Hepatocyte (in vitro differentiated cells): ENCODE measurements around the gene ADGRF3. TPM values are rescaled to one million over a fixed set of nuclear protein-coding genes. Genes with fewer than 3 reads are reported as not detected.
"Not testable (repeated sequence)": the region's sequence is repeated elsewhere in the genome, so short reads cannot be mapped to it uniquely, and the experiment has no call there.

ENCODE experiments used
- DNase-seq: peaks from one replicate; pipeline ENCODE4 v3.0.0-alpha.2; 2016; ENCODE audit warnings: low spot score
- H2AFZ ChIP-seq: fragments of 200-600 bp; sonication (generic); 2 replicates; pipeline ENCODE4 v1.6.0; 2016; ENCODE audit warnings: antibody characterized with exemption, mild to moderate bottlenecking
- H3K27ac ChIP-seq: fragments of 200-600 bp; sonication (generic); 2 replicates; pipeline ENCODE4 v1.5.1; 2016; ENCODE audit warnings: mild to moderate bottlenecking
- H3K27me3 ChIP-seq: fragments of 200-600 bp; sonication (generic); 2 replicates; pipeline ENCODE4 v1.6.1; 2016
- H3K36me3 ChIP-seq: fragments of 200-600 bp; sonication (generic); replicated peaks from 2 replicates; pipeline ENCODE4 v1.5.1; 2016; ENCODE audit warnings: low read depth; ENCODE audit not compliant: insufficient read depth
- H3K4me1 ChIP-seq: fragments of 200-600 bp; sonication (generic); 2 replicates; pipeline ENCODE4 v1.5.1; 2016; ENCODE audit warnings: mild to moderate bottlenecking, moderate library complexity; ENCODE audit not compliant: insufficient read depth
- H3K4me2 ChIP-seq: fragments of 200-600 bp; sonication (generic); 2 replicates; pipeline ENCODE4 v1.6.0; 2016
- H3K4me3 ChIP-seq: fragments of 200-600 bp; sonication (generic); 2 replicates; pipeline ENCODE4 v1.5.1; 2016; ENCODE audit warnings: mild to moderate bottlenecking
- H3K79me2 ChIP-seq: fragments of 200-600 bp; sonication (generic); 2 replicates; pipeline ENCODE4 v1.6.0; 2017; ENCODE audit warnings: mild to moderate bottlenecking
- H3K9me2 ChIP-seq: fragments of 200-600 bp; sonication (generic); replicated peaks from 2 replicates; pipeline ENCODE4 v1.6.0; 2017; ENCODE audit warnings: mild to moderate bottlenecking; ENCODE audit not compliant: insufficient read depth
- H3K9me3 ChIP-seq: fragments of 200-600 bp; sonication (generic); 2 replicates; pipeline ENCODE4 v1.5.1; 2016; ENCODE audit warnings: low read depth, mild to moderate bottlenecking
- H4K20me1 ChIP-seq: fragments of 200-600 bp; sonication (generic); 2 replicates; pipeline ENCODE4 v1.6.0; 2016; ENCODE audit warnings: mild to moderate bottlenecking; ENCODE audit not compliant: insufficient read depth, poor library complexity, severe bottlenecking
- CTCF ChIP-seq: fragments of 200-600 bp; sonication (generic); IDR thresholded peaks from 2 replicates; pipeline ENCODE4 v1.5.1; 2016; ENCODE audit warnings: antibody characterized with exemption, mild to moderate bottlenecking; ENCODE audit not compliant: poor library complexity
- EZH2 ChIP-seq: fragments of 200-600 bp; sonication (generic); IDR thresholded peaks from 2 replicates; pipeline ENCODE4 v1.6.1; 2016; ENCODE audit warnings: antibody characterized with exemption, mild to moderate bottlenecking, borderline replicate concordance
- EZH2phosphoT487 ChIP-seq: fragments of 200-600 bp; sonication (generic); IDR thresholded peaks from one replicate; pipeline ENCODE4 v1.6.1; 2018; ENCODE audit warnings: antibody characterized with exemption, mild to moderate bottlenecking, low read depth, moderate library complexity; ENCODE audit not compliant: unreplicated experiment, severe bottlenecking
- WGBS: methylation state at CpG from one replicate; pipeline ENCODE4 v1.1.6; 2016; ENCODE audit warnings: low lambda C conversion rate; ENCODE audit errors: missing lambda C conversion rate; 5-methylcytosine and 5-hydroxymethylcytosine counted together
- polyA plus RNA-seq: library from polyadenylated mRNA; unstranded; fragments of >200 nt; fragmentation: Nextera tagmentation; extraction: Ambion mirVana; gene quantifications from 2 replicates; pipeline ENCODE4 v1.2.1, GENCODE V29; 2016
- total RNA-seq: library from RNA; depleted of rRNA; stranded (reverse); fragments of >200 nt; gene quantifications from 2 replicates; pipeline ENCODE4 v1.2.3, GENCODE V29; 2014

ADGRF3 gene
- total and polyA plus RNA-seq, 2 experiments from 2014 or later, result 0.63 to 1.3 TPM

GRCh38 chr2:26268213-26268612 lies 78.4 kb downstream of the ADGRF3 start:
- Histone ChIP-seq H3K27ac (no peak overlapping the region), H2AFZ (no peak overlapping the region), H3K36me3 (no peaks in the 10 kb centered on the region), H3K4me3 (no peak overlapping the region), H3K4me1 (no peaks in the 10 kb centered on the region), H3K9me2 (no peaks in the 10 kb centered on the region), H3K79me2 (no peaks in the 10 kb centered on the region), H3K9me3 (no peaks in the 10 kb centered on the region), H3K4me2 (no peak overlapping the region), H4K20me1 (no peaks in the 10 kb centered on the region), H3K27me3 (no peaks in the 10 kb centered on the region)
- no peak for TF ChIP-seq EZH2phosphoT487
- no peak for TF ChIP-seq EZH2
- TF ChIP-seq CTCF, result no peak
- 86% methylated on average over 4 of the region's 4 CpGs for WGBS
- no peak for DNase-seq

- H3K4me3 ChIP-seq, H3K9me2 ChIP-seq, H3K36me3 ChIP-seq, H3K4me2 ChIP-seq, H3K27me3 ChIP-seq, DNase-seq, H3K27ac ChIP-seq, H2AFZ ChIP-seq, H3K4me1 ChIP-seq, H4K20me1 ChIP-seq, H3K9me3 ChIP-seq: not testable (repeated sequence)
- WGBS, result 96% methylated on average over 8 of the region's 8 CpGs
- H3K79me2 ChIP-seq, result peaks cover 23% of the 10 kb centered on the region
These were observed 87.8 kb downstream of the ADGRF3 start for GRCh38 chr2:26258836-26259235.

Other genes with a start within 250 kb of the ADGRF3 start
- 4.7 TPM in 2 replicates for gene GAREM2, start 173.7 kb downstream of the ADGRF3 start, total RNA-seq
- 5.1 and 9.1 TPM in 2 replicates for gene GAREM2, start 173.7 kb downstream of the ADGRF3 start, polyA plus RNA-seq
- 149 and 155 TPM in 2 replicates for gene HADHA, start 102.2 kb downstream of the ADGRF3 start, total RNA-seq
- gene HADHA, start 102.2 kb downstream of the ADGRF3 start, polyA plus RNA-seq, result 122 and 125 TPM in 2 replicates
- 131 and 137 TPM in 2 replicates for gene HADHB, start 101.8 kb downstream of the ADGRF3 start, total RNA-seq
- gene HADHB, start 101.8 kb downstream of the ADGRF3 start, polyA plus RNA-seq, result 108 and 133 TPM in 2 replicates
- 31.5 and 34.4 TPM in 2 replicates for gene SELENOI, start 646 bp downstream of the ADGRF3 start, total RNA-seq
- gene SELENOI, start 646 bp downstream of the ADGRF3 start, polyA plus RNA-seq, result 6.4 and 10.1 TPM in 2 replicates
- not detected in 2 replicates for gene DRC1, start 55.1 kb upstream of the ADGRF3 start, total RNA-seq
- 0.06 TPM in 1 of 2 replicates, not detected in the other for gene DRC1, start 55.1 kb upstream of the ADGRF3 start, polyA plus RNA-seq
- gene OTOF, start 131.3 kb upstream of the ADGRF3 start, total RNA-seq, result 0.10 TPM in 1 of 2 replicates, not detected in the other
- gene OTOF, start 131.3 kb upstream of the ADGRF3 start, polyA plus RNA-seq, result 0.33 TPM in 1 of 2 replicates, not detected in the other